HEK293 (cell line): ENCODE measurements around the gene SCN4B.

ENCODE experiments used
- CTCF ChIA-PET: fragments of 350-600 bp; formaldehyde crosslinking; extraction: SDS; loops from one replicate; lab custom pipeline; 2021; ENCODE audit warnings: antibody characterized with exemption; lab: Yijun Ruan, JAX
- POLR2A ChIA-PET: fragments of 300-600 bp; formaldehyde crosslinking; extraction: SDS; loops from one replicate; lab custom pipeline; 2020; ENCODE audit warnings: antibody characterized with exemption, inconsistent platforms; lab: Yijun Ruan, JAX
- H3K27ac ChIP-seq: fragments of 200-500 bp; sonication (Bioruptor generic); 2 replicates; pipeline ENCODE4 v1.5.1; 2014; ENCODE audit warnings: low read depth, low read length, control low read depth, inconsistent platforms; ENCODE audit errors: extremely low read depth
- H3K36me3 ChIP-seq, 2 experiments: fragments of 200-500 bp in 1 of 2; sonication (Bioruptor generic) in 1 of 2; 1 replicate in 1 of 2; 2 replicates in 1 of 2; pipeline ENCODE4 v1.5.1; 2014 to 2017; ENCODE audit warnings: inconsistent platforms in 2 of 2, low read length in 2 of 2; ENCODE audit not compliant: control insufficient read depth in 2 of 2, insufficient read depth in 1 of 2
- H3K4me1 ChIP-seq: fragments of 200-500 bp; sonication (Bioruptor generic); 2 replicates; pipeline ENCODE4 v1.5.1; 2014; ENCODE audit warnings: mild to moderate bottlenecking, low read length, inconsistent platforms; ENCODE audit not compliant: control insufficient read depth, insufficient read depth
- H3K4me3 ChIP-seq: 2 replicates; pipeline ENCODE4 v1.5.1; 2011; ENCODE audit warnings: low read depth, mild to moderate bottlenecking, control low read depth, low read length, moderate library complexity
- H3K9me3 ChIP-seq: fragments of 200-500 bp; sonication (Bioruptor generic); 2 replicates; pipeline ENCODE4 v1.5.1; 2014; ENCODE audit warnings: low read depth, low read length, inconsistent platforms; ENCODE audit not compliant: control insufficient read depth, insufficient read depth
- PRDM1 ChIP-seq: fragments of 450-650 bp; formaldehyde crosslinking; IDR thresholded peaks from 2 replicates; pipeline ENCODE4; 2016; ENCODE audit warnings: missing biosample characterization, missing genetic modification characterization
- PRDM10 ChIP-seq: fragments of 450-650 bp; formaldehyde crosslinking; IDR thresholded peaks from 2 replicates; pipeline ENCODE4 v1.5.1; 2016; ENCODE audit warnings: missing biosample characterization, missing genetic modification characterization
- TSHZ1 ChIP-seq: fragments of 450-650 bp; formaldehyde crosslinking; IDR thresholded peaks from 2 replicates; pipeline ENCODE4 v1.5.1; 2016; ENCODE audit warnings: missing biosample characterization, missing genetic modification characterization, borderline replicate concordance
- ZBTB10 ChIP-seq: fragments of 450-650 bp; formaldehyde crosslinking; IDR thresholded peaks from 2 replicates; pipeline ENCODE4 v1.5.1; 2016; ENCODE audit warnings: missing biosample characterization, missing genetic modification characterization
- ZBTB17 ChIP-seq: fragments of 450-650 bp; formaldehyde crosslinking; IDR thresholded peaks from 2 replicates; pipeline ENCODE4 v1.5.1; 2016; ENCODE audit warnings: missing biosample characterization, missing genetic modification characterization
- ZBTB8A ChIP-seq: fragments of 450-650 bp; formaldehyde crosslinking; IDR thresholded peaks from 2 replicates; pipeline ENCODE4 v1.5.1; 2016; ENCODE audit warnings: missing biosample characterization, missing genetic modification characterization
- ZEB2 ChIP-seq: fragments of 450-650 bp; formaldehyde crosslinking; IDR thresholded peaks from 2 replicates; pipeline ENCODE4 v1.5.1; 2016; ENCODE audit warnings: missing biosample characterization, missing genetic modification characterization
- ZNF23 ChIP-seq: fragments of 450-650 bp; formaldehyde crosslinking; IDR thresholded peaks from 2 replicates; pipeline ENCODE4 v1.5.1; 2016; ENCODE audit warnings: missing biosample characterization, missing genetic modification characterization, borderline replicate concordance
- ZNF324 ChIP-seq: fragments of 450-650 bp; formaldehyde crosslinking; IDR thresholded peaks from 2 replicates; pipeline ENCODE4 v1.5.1; 2016; ENCODE audit warnings: missing biosample characterization, missing genetic modification characterization
- ZNF335 ChIP-seq: fragments of 450-650 bp; formaldehyde crosslinking; conservative IDR thresholded peaks from 2 replicates; pipeline ENCODE4 v1.5.1; 2016; ENCODE audit warnings: missing biosample characterization, missing genetic modification characterization
- ZNF341 ChIP-seq: fragments of 450-650 bp; formaldehyde crosslinking; IDR thresholded peaks from 2 replicates; pipeline ENCODE4; 2016; ENCODE audit warnings: low read depth, missing biosample characterization, missing genetic modification characterization
- ZNF366 ChIP-seq: fragments of 450-650 bp; formaldehyde crosslinking; conservative IDR thresholded peaks from 2 replicates; pipeline ENCODE4 v1.5.1; 2016; ENCODE audit warnings: missing biosample characterization, missing genetic modification characterization
- ZNF48 ChIP-seq: fragments of 450-650 bp; formaldehyde crosslinking; IDR thresholded peaks from 2 replicates; pipeline ENCODE4 v1.5.1; 2016; ENCODE audit warnings: missing biosample characterization, missing genetic modification characterization
- ZNF654 ChIP-seq: fragments of 450-650 bp; formaldehyde crosslinking; IDR thresholded peaks from 2 replicates; pipeline ENCODE4 v1.5.1; 2016; ENCODE audit warnings: low read depth, missing biosample characterization, missing genetic modification characterization
- ZNF660 ChIP-seq: fragments of 450-650 bp; IDR thresholded peaks from 2 replicates; pipeline ENCODE4 v1.5.1; 2018; ENCODE audit warnings: missing biosample characterization, mild to moderate bottlenecking, missing genetic modification characterization
- ZNF692 ChIP-seq: fragments of 450-650 bp; formaldehyde crosslinking; IDR thresholded peaks from 2 replicates; pipeline ENCODE4 v1.5.1; 2016; ENCODE audit warnings: missing biosample characterization, missing genetic modification characterization
- ZNF830 ChIP-seq: fragments of 450-650 bp; IDR thresholded peaks from 2 replicates; pipeline ENCODE4 v1.5.0; 2018; ENCODE audit warnings: missing biosample characterization, missing genetic modification characterization, low read depth, mild to moderate bottlenecking, moderate library complexity
- ZSCAN16 ChIP-seq: fragments of 450-650 bp; formaldehyde crosslinking; IDR thresholded peaks from 2 replicates; pipeline ENCODE4 v1.5.1; 2016; ENCODE audit warnings: missing biosample characterization, missing genetic modification characterization

Gene SCN4B

GRCh38 chr11:118180300-118180703 lies 27.7 kb upstream of the SCN4B start (continued):
- 0 out of 2 replicates have a peak, but pooled peaks have one; percentile 29 for TF ChIP-seq ZNF692 (tag by site-specific recombination)
- TF ChIP-seq ZNF830 (tag by site-specific recombination): no peak
- TF ChIP-seq ZNF48 (tag by site-specific recombination): no peak
- TF ChIP-seq ZNF23 (tag by site-specific recombination): no peak
- peak; percentile 39; the same call in 1 of the 2 replicates for TF ChIP-seq ZBTB17 (tag by site-specific recombination)
- no peak for TF ChIP-seq ZEB2

GRCh38 chr11:118176778-118177134 lies 24.1 kb upstream of the SCN4B start:
- H3K36me3 ChIP-seq: no peaks in the 10 kb centered on the region
- ChIA-PET CTCF (interaction anchor here (0.8 to 2.5 kb wide), 3 partner anchors 9 to 352 kb away, joined by 3 to 9 read pairs (median 4); partner anchors contain the start of gene FXYD2), POLR2A (no interaction called here)
- H3K4me1 ChIP-seq: no peaks in the 10 kb centered on the region
- no peak overlapping the region for H3K27ac ChIP-seq
- TF ChIP-seq ZNF660 (tag by site-specific recombination): no peak
- TF ChIP-seq PRDM1: no peak
- TF ChIP-seq ZBTB10 (tag by site-specific recombination): no peak
- no peak for TF ChIP-seq ZSCAN16
- TF ChIP-seq PRDM10: no peak; the same call in 1 of the 2 replicates
- TF ChIP-seq ZNF366: 0 out of 2 replicates have a peak, but pooled peaks have one; percentile 1
- TF ChIP-seq ZNF335 (tag by site-specific recombination): 0 out of 2 replicates have a peak, but pooled peaks have one; percentile 12
- TF ChIP-seq ZNF654 (tag by site-specific recombination): no peak
- no peak for TF ChIP-seq TSHZ1 (tag by site-specific recombination)
- 0 out of 2 replicates have a peak, but pooled peaks have one; percentile 2 for TF ChIP-seq ZBTB8A (tag by site-specific recombination)
- no peak for TF ChIP-seq ZNF341
- no peak for TF ChIP-seq ZNF324
- TF ChIP-seq, all 188 proteins: peak for 3
- Histone ChIP-seq H3K4me3 (no peak overlapping the region), H3K9me3 (no peaks in the 10 kb centered on the region)
